ENCODE results near the gene TARP.

GRCh38 chr7:38244516-38244915, 28.9 kb downstream of the TARP start:
- no peak for TF ChIP-seq CTCF (IDR thresholded peaks at IDR 0.05)
- TF ChIP-seq POLR2A (IDR thresholded peaks at IDR 0.05), result no peak
